Esophagus squamous epithelium (tissue), 5 donors: Measurements from ENCODE around the gene SUPT20HL1. TPM values are rescaled to one million over a fixed set of nuclear protein-coding genes. Genes with fewer than 3 reads are reported as not detected.
"Not testable (repeated sequence)": the region's sequence is repeated elsewhere in the genome, so short reads cannot be mapped to it uniquely, and the experiment has no call there.

ENCODE experiments used
- DNase-seq: peaks from one replicate; lab custom pipeline; 2025; lab: John Stamatoyannopoulos, UW
- H3K27ac ChIP-seq, 4 donors: fragments of 200-600 bp; sonication (generic); one replicate each; pipeline ENCODE4 v1.5.1; 2016 to 2019; ENCODE audit warnings: mild to moderate bottlenecking in 1 of 4
- H3K27me3 ChIP-seq, 4 donors: fragments of 200-600 bp; sonication (generic); 1 replicate in 3 of 4; 2 replicates in 1 of 4; pipeline versions ENCODE4 v1.5.1 to v1.6.0; 2017 to 2021; ENCODE audit warnings: antibody characterized with exemption in 1 of 4
- H3K36me3 ChIP-seq, 3 donors: fragments of 200-600 bp; sonication (generic); one replicate each; pipeline ENCODE4 v1.5.1; 2016 to 2019
- H3K4me1 ChIP-seq, 3 donors: fragments of 200-600 bp; sonication (generic); one replicate each; pipeline ENCODE4 v1.5.1; 2017 to 2019
- H3K4me3 ChIP-seq, 4 donors: fragments of 200-600 bp; sonication (generic); 1 replicate in 3 of 4; 2 replicates in 1 of 4; pipeline ENCODE4 v1.5.1; 2016 to 2019; ENCODE audit warnings: mild to moderate bottlenecking in 2 of 4, moderate library complexity in 1 of 4
- H3K9me3 ChIP-seq, 3 donors: fragments of 200-600 bp; sonication (generic); one replicate each; pipeline ENCODE4 v1.5.1; 2016 to 2019
- CTCF ChIP-seq, 6 experiments: fragments of 450-650 bp in 4 of 6; fragments of 200-600 bp in 2 of 6; sonication (generic) in 2 of 6; IDR thresholded peaks; one replicate each; pipeline ENCODE4 v1.5.1; 2016 to 2019; ENCODE audit warnings: antibody characterized with exemption in 6 of 6, mild to moderate bottlenecking in 4 of 6, moderate library complexity in 4 of 6
- POLR2A ChIP-seq, 4 donors: fragments of 450-650 bp; IDR thresholded peaks; one replicate each; pipeline ENCODE4 v1.6.1; 2017; ENCODE audit warnings: antibody characterized with exemption in 4 of 4, mild to moderate bottlenecking in 4 of 4, moderate library complexity in 3 of 4
- WGBS, 2 donors: methylation state at CpG; one replicate each; pipeline ENCODE4 v1.1.5; 2018; 5-methylcytosine and 5-hydroxymethylcytosine counted together
- intact Hi-C: fragments of 100-400 bp; cut with DNase I; formaldehyde crosslinking; loops from one replicate; pipeline ENCODE4 v1.15.0; 2022
- total RNA-seq, 4 donors: library from RNA; depleted of rRNA; stranded (reverse); fragments of >200 nt; gene quantifications; one replicate each; pipeline ENCODE4 v1.1.0, GENCODE V29; 2016
- donor health status: DM: yes; HTN: yes; CAD: no.

The SUPT20HL1 gene
- total RNA-seq, 4 donors from 2014 or later, result not detected

GRCh38 chrX:24343719-24344118, 16.7 kb upstream of the SUPT20HL1 start:
- Histone ChIP-seq H3K4me1 (no peaks in the 10 kb centered on the region), H3K9me3 (no peaks in the 10 kb centered on the region), H3K27ac (no peak overlapping the region), H3K4me3 (no peak overlapping the region), H3K27me3 (no peaks in the 10 kb centered on the region), H3K36me3 (no peaks in the 10 kb centered on the region)
- 69 to 75% methylated on average over 8 to 9 of the region's 9 CpGs for WGBS, 2 donors
- DNase-seq, result no peak
- TF ChIP-seq CTCF (IDR thresholded peaks at IDR 0.05) (no peak), POLR2A (IDR thresholded peaks at IDR 0.05) (no peak)
- intact Hi-C loops, result no loop called here

GRCh38 chrX:24347881-24348280, 12.6 kb upstream of the SUPT20HL1 start:
- H3K4me3 ChIP-seq, result no peak overlapping the region
- WGBS, 2 donors, result 17 to 44% methylated on average over 1 of the region's 1 CpG
- no peaks in the 10 kb centered on the region for H3K9me3 ChIP-seq
- H3K27ac ChIP-seq, result no peak overlapping the region
- no peak for DNase-seq
- H3K27me3 ChIP-seq, result no peaks in the 10 kb centered on the region
- H3K36me3 ChIP-seq, result no peaks in the 10 kb centered on the region
- no peak for TF ChIP-seq POLR2A (IDR thresholded peaks at IDR 0.05)
- TF ChIP-seq CTCF (IDR thresholded peaks at IDR 0.05), result no peak
- H3K4me1 ChIP-seq, result no peaks in the 10 kb centered on the region
- intact Hi-C loops, result no loop called here

GRCh38 chrX:24350217-24350616, 10.2 kb upstream of the SUPT20HL1 start:
- WGBS, 2 donors, result 90 to 96% methylated on average over 4 of the region's 4 CpGs
- H3K27ac ChIP-seq, result no peak overlapping the region
- no peak for TF ChIP-seq CTCF (IDR thresholded peaks at IDR 0.05)
- TF ChIP-seq POLR2A (IDR thresholded peaks at IDR 0.05), result no peak
- no peak for DNase-seq
- no peaks in the 10 kb centered on the region for H3K9me3 ChIP-seq
- no peaks in the 10 kb centered on the region for H3K36me3 ChIP-seq
- no peaks in the 10 kb centered on the region for H3K4me1 ChIP-seq
- intact Hi-C loops, result no loop called here
- H3K27me3 ChIP-seq, result no peaks in the 10 kb centered on the region
- H3K4me3 ChIP-seq, result no peak overlapping the region

- H3K9me3 ChIP-seq, result no peaks in the 10 kb centered on the region
- no peak overlapping the region for H3K27ac ChIP-seq
- intact Hi-C loops, result no loop called here
- WGBS, 2 donors, result 70 to 80% methylated on average over 4 of the region's 8 CpGs
- H3K4me1 ChIP-seq, result no peaks in the 10 kb centered on the region
- H3K36me3 ChIP-seq, result no peaks in the 10 kb centered on the region
- H3K4me3 ChIP-seq, result no peak overlapping the region
- no peaks in the 10 kb centered on the region for H3K27me3 ChIP-seq
- TF ChIP-seq POLR2A (IDR thresholded peaks at IDR 0.05) (no peak), CTCF (IDR thresholded peaks at IDR 0.05) (no peak)
- no peak for DNase-seq
Measured at GRCh38 chrX:24355095-24355494, 5.3 kb upstream of the SUPT20HL1 start.

GRCh38 chrX:24357106-24357505, 3.3 kb upstream of the SUPT20HL1 start:
- no peak for TF ChIP-seq CTCF (IDR thresholded peaks at IDR 0.05)
- no peak for TF ChIP-seq POLR2A (IDR thresholded peaks at IDR 0.05)
- Histone ChIP-seq H3K36me3 (no peaks in the 10 kb centered on the region), H3K4me3 (no peak overlapping the region), H3K4me1 (no peaks in the 10 kb centered on the region), H3K9me3 (no peaks in the 10 kb centered on the region), H3K27me3 (no peaks in the 10 kb centered on the region), H3K27ac (no peak overlapping the region)
- intact Hi-C loops, result no loop called here
- no peak for DNase-seq

- intact Hi-C loops, H3K36me3 ChIP-seq, H3K27ac ChIP-seq, H3K27me3 ChIP-seq, H3K4me1 ChIP-seq, H3K9me3 ChIP-seq, H3K4me3 ChIP-seq, DNase-seq: not testable (repeated sequence)
- 89 to 100% methylated on average over 1 to 11 of the region's 41 CpGs for WGBS, 2 donors
Measured at GRCh38 chrX:24362089-24362745, 1.8 kb downstream of the SUPT20HL1 start.

GRCh38 chrX:24363432-24364181, 3.2 kb downstream of the SUPT20HL1 start:
- H3K4me3 ChIP-seq, H3K27ac ChIP-seq, DNase-seq, H3K9me3 ChIP-seq, intact Hi-C loops, H3K4me1 ChIP-seq, H3K27me3 ChIP-seq, H3K36me3 ChIP-seq: not testable (repeated sequence)
- 63 to 78% methylated on average over 3 to 13 of the region's 16 CpGs for WGBS, 2 donors
